Spleen (tissue), 7 donors: ENCODE measurements around the gene KRTAP10-2.

ENCODE experiments used
- CTCF ChIP-seq, 11 experiments: fragments of 200-600 bp in 7 of 11; fragments of 450-650 bp in 4 of 11; sonication (generic) in 4 of 11; IDR thresholded peaks in 8 of 11; conservative IDR thresholded peaks in 3 of 11; 1 replicate in 7 of 11; 2 replicates in 4 of 11; pipeline versions ENCODE4 v1.4.0 to v1.8.0; 2016 to 2021; ENCODE audit warnings: antibody characterized with exemption in 11 of 11, inconsistent platforms in 4 of 11, mild to moderate bottlenecking in 1 of 11
- POLR2A ChIP-seq, 3 donors: fragments of 450-650 bp; IDR thresholded peaks; one replicate each; pipeline ENCODE4 v1.5.1; 2017; ENCODE audit warnings: antibody characterized with exemption in 3 of 3, mild to moderate bottlenecking in 1 of 3
- POLR2AphosphoS5 ChIP-seq, 3 donors: sonication (generic); formaldehyde crosslinking; IDR thresholded peaks; one replicate each; pipeline ENCODE4 v1.5.1; 2017; ENCODE audit warnings: antibody characterized with exemption in 3 of 3
- donor health status: DM: no; HTN: no; CAD: no; lungs with moderate emphysema.
- donor health status: DM: no; HTN: no; CAD: no.
- donor health status: DM: no; HTN: no; CAD: no.

- TF ChIP-seq CTCF (IDR thresholded peaks at IDR 0.05 in 8 of 11, conservative IDR thresholded peaks at IDR 0.05 in 3 of 11) = no peak
- no peak for TF ChIP-seq POLR2A (IDR thresholded peaks at IDR 0.05)
- TF ChIP-seq POLR2AphosphoS5 (IDR thresholded peaks at IDR 0.05) = no peak
Measured at GRCh38 chr21:44516342-44516741, 35.0 kb downstream of the KRTAP10-2 start.
